GM12878 (cell line): Measurements from ENCODE around the gene TUBA8. TPM values are rescaled to one million over a fixed set of nuclear protein-coding genes. Genes with fewer than 3 reads are reported as not detected.

Experiments
- ATAC-seq: fragments of 200-7000 bp; cut with Tn5 transposase; 3 replicates; pipeline ENCODE4 v1.9.1; 2020; ENCODE audit warnings: mild to moderate bottlenecking, moderate library complexity
- BruUV-seq: library from RNA; stranded (reverse); fragments of 400-500 nt; replicated peaks from 2 replicates; lab custom pipeline; 2021; lab: Mats Ljungman, UMichigan
- CTCF ChIA-PET: fragments of 300-600 bp; sonication (Branson Sonifier 250); formaldehyde crosslinking; extraction: SDS; loops from one replicate; lab custom pipeline; 2021; ENCODE audit warnings: inconsistent platforms; lab: Yijun Ruan, JAX
- POLR2A ChIA-PET: fragments of 350-600 bp; formaldehyde crosslinking; extraction: SDS; loops from one replicate; lab custom pipeline; 2021; ENCODE audit warnings: inconsistent platforms; lab: Charles Lee
- RAD21 ChIA-PET: fragments of 300-600 bp; sonication (Branson Sonifier 250); formaldehyde crosslinking; loops from one replicate; lab custom pipeline; 2023; ENCODE audit warnings: antibody characterized with exemption; ENCODE audit not compliant: unreplicated experiment; lab: Charles Lee
- SMC1A ChIA-PET: fragments of 300-600 bp; sonication (Branson Sonifier 250); formaldehyde crosslinking; loops from one replicate; lab custom pipeline; 2023; ENCODE audit not compliant: unreplicated experiment, uncharacterized antibody; lab: Charles Lee
- DNase-seq: peaks from one replicate; pipeline ENCODE4 v3.0.0-alpha.2; 2011; ENCODE audit warnings: low read depth, low spot score
- FAIRE-seq: peaks from 3 replicates; lab custom pipeline; 2011; peaks lifted over from hg19 to GRCh38; lab: Jason Lieb, UNC
- H2AFZ ChIP-seq: 2 replicates; pipeline ENCODE4 v1.6.0; 2011; ENCODE audit warnings: low read depth, low read length, control low read depth; ENCODE audit not compliant: control insufficient read depth
- H3K27ac ChIP-seq: 2 replicates; pipeline ENCODE4 v1.5.1; 2011; ENCODE audit warnings: control low read depth; ENCODE audit not compliant: control insufficient read depth, insufficient read depth
- H3K27me3 ChIP-seq, 2 experiments: replicated peaks in 1 of 2; 2 replicates each; pipeline versions ENCODE4 v1.6.0 to v1.6.1; 2011; ENCODE audit warnings: low read length in 1 of 2; ENCODE audit not compliant: control insufficient read depth in 2 of 2, insufficient read depth in 2 of 2
- H3K36me3 ChIP-seq, 2 experiments: 2 replicates each; pipeline ENCODE4 v1.5.1; 2011; ENCODE audit warnings: low read length in 1 of 2; ENCODE audit not compliant: control insufficient read depth in 2 of 2, insufficient read depth in 2 of 2
- H3K4me1 ChIP-seq: 2 replicates; pipeline ENCODE4 v1.6.1; 2011; ENCODE audit warnings: mild to moderate bottlenecking, low read length, moderate library complexity, mixed read lengths; ENCODE audit not compliant: control insufficient read depth, insufficient read depth
- H3K4me2 ChIP-seq: 2 replicates; pipeline ENCODE4 v1.6.0; 2011; ENCODE audit warnings: control low read depth; ENCODE audit not compliant: control insufficient read depth, insufficient read depth
- H3K4me3 ChIP-seq: fragments of 200-600 bp; sonication (generic); 2 replicates; pipeline ENCODE4 v1.5.1; 2016
- H3K79me2 ChIP-seq: 2 replicates; pipeline ENCODE4 v1.6.0; 2011; ENCODE audit warnings: low read length; ENCODE audit not compliant: control insufficient read depth, insufficient read depth
- H3K9ac ChIP-seq: 2 replicates; pipeline ENCODE4 v1.8.0; 2011; ENCODE audit warnings: low read length, control low read depth, mixed read lengths; ENCODE audit not compliant: control insufficient read depth, insufficient read depth
- H3K9me3 ChIP-seq: replicated peaks from 3 replicates; pipeline ENCODE4 v1.5.1; 2011; ENCODE audit warnings: mild to moderate bottlenecking, low read length; ENCODE audit not compliant: control insufficient read depth, insufficient read depth
- H4K20me1 ChIP-seq: 2 replicates; pipeline ENCODE4 v1.6.0; 2011; ENCODE audit not compliant: control insufficient read depth, insufficient read depth
- BHLHE40 ChIP-seq, 2 experiments: fragments of 450-650 bp in 1 of 2; IDR thresholded peaks; 2 replicates each; pipeline ENCODE4 v1.6.1; 2011 to 2017; ENCODE audit warnings: low read depth in 2 of 2, borderline replicate concordance in 1 of 2, improper control_type of control experiment in 1 of 2, low read length in 1 of 2, mild to moderate bottlenecking in 1 of 2
- SMARCA5 ChIP-seq: fragments of 450-650 bp; IDR thresholded peaks from 2 replicates; pipeline ENCODE4 v1.6.1; 2017; ENCODE audit warnings: mild to moderate bottlenecking
- ZBTB4 ChIP-seq: fragments of 450-650 bp; formaldehyde crosslinking; IDR thresholded peaks from 2 replicates; pipeline ENCODE4 v1.4.0; 2022; ENCODE audit warnings: mild to moderate bottlenecking, moderate library complexity
- WGBS: methylation state at CpG from one replicate; pipeline ENCODE4 v1.1.6; 2016; ENCODE audit warnings: low lambda C conversion rate; ENCODE audit not compliant: insufficient replicate concordance, insufficient coverage; ENCODE audit errors: missing lambda C conversion rate; 5-methylcytosine and 5-hydroxymethylcytosine counted together
- in situ Hi-C: fragments of 300-500 bp; cut with MboI; formaldehyde crosslinking; loops from 9 replicates; pipeline ENCODE4 v1.14.3; 2018; ENCODE audit warnings: mixed read lengths
- intact Hi-C: fragments of 100-400 bp; cut with micrococcal nuclease; formaldehyde crosslinking; loops from one replicate; pipeline ENCODE4 v1.14.2; 2022; ENCODE audit not compliant: unreplicated experiment
- polyA plus RNA-seq, 11 experiments: library from polyadenylated mRNA; depleted of rRNA in 4 of 11; unstranded in 6 of 11; stranded (reverse) in 5 of 11; fragments of >200 nt; fragmentation: Nextera tagmentation in 4 of 11; fragmentation: Illumina TruSeq in 1 of 11; extraction: Ambion mirVana in 4 of 11; extraction: Trizol in 1 of 11; gene quantifications; 1 replicate in 1 of 11; 2 replicates in 10 of 11; pipeline versions ENCODE4 v1.2.1 to v1.2.3, GENCODE V29; 2011 to 2016; ENCODE audit warnings: inconsistent platforms in 2 of 11, missing spikeins in 2 of 11, low read depth in 1 of 11
- total RNA-seq, 4 experiments: library from RNA; depleted of rRNA in 3 of 4; stranded (reverse); fragments of >200 nt in 3 of 4; fragmentation: Illumina TruSeq in 1 of 4; extraction: Trizol in 1 of 4; gene quantifications; 2 replicates each; pipeline versions ENCODE4 v1.2.1 to v1.2.3, GENCODE V29; 2013 to 2021

The TUBA8 gene
- total and polyA plus RNA-seq, 10 of the 15 experiments (the other 5 are each of a cell fraction or from before 2014, with no cell fraction given), result 2.2 to 30.3 (median 21.0) TPM

- WGBS, result 88% methylated on average over 12 of the region's 12 CpGs
- in situ Hi-C loops (no loop called here), intact Hi-C loops (no loop called here)
- ChIA-PET CTCF (interaction anchor here (1.1 to 5.9 kb wide), 5 partner anchors 20 to 38 kb away, joined by 4 to 36 read pairs (median 6); partner anchors contain the start of genes PEX26 and USP18), SMC1A (interaction anchor here (1.0 to 2.4 kb wide), 7 partner anchors 12 to 40 kb away, joined by 4 to 7 read pairs (median 5); no protein-coding TSS in a partner anchor), RAD21 (interaction anchor here (0.6 to 6.2 kb wide), 7 partner anchors 20 to 334 kb away, joined by 3 to 34 read pairs (median 4); partner anchors contain the start of genes PEX26 and USP18), POLR2A (interaction anchor here (1.6 to 4.2 kb wide), 3 partner anchors 10 to 40 kb away, joined by 4 to 20 read pairs (median 6); no protein-coding TSS in a partner anchor)
- H3K27ac ChIP-seq, result peak overlapping the region; percentile 67; the same call in 1 of the 2 replicates
- H3K79me2 ChIP-seq, result peaks cover 28% of the 10 kb centered on the region
- peaks cover 12% of the 10 kb centered on the region; the same call in 2 of the 3 replicates for H3K9me3 ChIP-seq
- peak overlapping the region; percentile 74 for H3K9ac ChIP-seq
- H3K4me2 ChIP-seq, result peak overlapping the region; percentile 38; the same call in 1 of the 2 replicates
- DNase-seq, result no peak
- peak; percentile 3; the same call in 1 of the 3 replicates for ATAC-seq
- FAIRE-seq, result no peak
- peaks cover 32% of the 10 kb centered on the region for H3K4me1 ChIP-seq
- TF ChIP-seq ZBTB4 (CRISPR knock-in tag) (no peak), BHLHE40 (IDR thresholded peaks at IDR 0.05; ENCODE audit: borderline replicate concordance in 1 of 2, low read depth in 2 of 2, low read length in 1 of 2) (peak in 1 of 2 experiments; percentile 33; a peak in 1 of 4 replicates), SMARCA5 (peak; percentile 21; the same call in 1 of the 2 replicates)
- no TSS peak for BruUV-seq
- no peaks in the 10 kb centered on the region for H4K20me1 ChIP-seq
- H2AFZ ChIP-seq, result no peak overlapping the region
- no peaks in the 10 kb centered on the region; a peak in 1 of 4 replicates for H3K27me3 ChIP-seq
- no peaks in the 10 kb centered on the region for H3K36me3 ChIP-seq
- peak overlapping the region; percentile 65 for H3K4me3 ChIP-seq
These were observed 1.2 kb downstream of the TUBA8 start for GRCh38 chr22:18111759-18112330.
